Gastrocnemius medialis (tissue), 4 donors: ENCODE data around the gene DPP7. TPM values are rescaled to one million over a fixed set of nuclear protein-coding genes. Genes with fewer than 3 reads are reported as not detected.

Experiments used
- ATAC-seq, 2 donors: fragments of 150-250 bp; one replicate each; pipeline ENCODE4 v1.9.1; 2016
- DNase-seq, 2 donors: peaks; one replicate each; pipeline ENCODE4 v3.0.0-alpha.2; 2019
- H3K27ac ChIP-seq, 4 donors: fragments of 200-600 bp; sonication (generic); 1 replicate in 1 of 4; 2 replicates in 3 of 4; pipeline ENCODE4 v1.5.1; 2016 to 2018; ENCODE audit warnings: mild to moderate bottlenecking in 2 of 4, moderate library complexity in 1 of 4
- H3K27me3 ChIP-seq, 3 donors: fragments of 200-600 bp; sonication (generic) in 2 of 3; 1 replicate in 1 of 3; 2 replicates in 2 of 3; pipeline versions ENCODE4 v1.5.1 to v1.6.0; 2016 to 2019; ENCODE audit warnings: mild to moderate bottlenecking in 1 of 3, moderate library complexity in 1 of 3
- H3K36me3 ChIP-seq, 2 donors: fragments of 200-600 bp; sonication (generic) in 1 of 2; one replicate each; pipeline ENCODE4 v1.5.1; 2017 to 2018
- H3K4me1 ChIP-seq, 2 donors: fragments of 200-600 bp; sonication (generic) in 1 of 2; one replicate each; pipeline ENCODE4 v1.5.1; 2016 to 2017; ENCODE audit warnings: mild to moderate bottlenecking in 2 of 2
- H3K4me3 ChIP-seq, 4 donors: fragments of 200-600 bp; sonication (generic) in 3 of 4; 1 replicate in 1 of 4; 2 replicates in 3 of 4; pipeline ENCODE4 v1.5.1; 2016 to 2019; ENCODE audit warnings: mild to moderate bottlenecking in 2 of 4
- H3K9me3 ChIP-seq, 3 donors: fragments of 200-600 bp; sonication (generic) in 2 of 3; 1 replicate in 1 of 3; 2 replicates in 2 of 3; pipeline ENCODE4 v1.5.1; 2016 to 2019
- CTCF ChIP-seq, 5 experiments: fragments of 450-650 bp in 3 of 5; fragments of 200-600 bp in 2 of 5; sonication (generic) in 2 of 5; IDR thresholded peaks in 4 of 5; conservative IDR thresholded peaks in 1 of 5; 1 replicate in 4 of 5; 2 replicates in 1 of 5; pipeline ENCODE4 v1.5.1; 2016 to 2019; ENCODE audit warnings: antibody characterized with exemption in 5 of 5, mild to moderate bottlenecking in 3 of 5, moderate library complexity in 3 of 5
- POLR2A ChIP-seq, 2 donors: fragments of 450-650 bp; IDR thresholded peaks; one replicate each; pipeline ENCODE4 v1.6.1; 2017; ENCODE audit warnings: antibody characterized with exemption in 2 of 2, mild to moderate bottlenecking in 2 of 2, moderate library complexity in 2 of 2
- in situ Hi-C, 4 donors: fragments of 200-750 bp; cut with MboI; loops; one replicate each; pipeline versions ENCODE4 v1.15.0 to v1.8.0; 2017; ENCODE audit warnings: low sequenced_read_pairs in 4 of 4
- intact Hi-C: fragments of 100-400 bp; cut with DNase I; formaldehyde crosslinking; loops from one replicate; pipeline ENCODE4 v1.15.1; 2023; ENCODE audit warnings: low total_unique reads
- total RNA-seq, 4 donors: library from RNA; depleted of rRNA; stranded (reverse); fragments of >200 nt; gene quantifications; one replicate each; pipeline versions ENCODE4 v1.1.0 to v1.2.3, GENCODE V29; 2016

DPP7 gene
- total RNA-seq, 4 donors from 2014 or later, result 36.9 to 63.1 (median 55.9) TPM

- no peak for ATAC-seq
- Histone ChIP-seq H3K36me3 (peaks cover 0 to 95% of the 10 kb centered on the region in 2 donors), H3K4me3 (no peak overlapping the region), H3K4me1 (no peaks in the 10 kb centered on the region), H3K9me3 (no peaks in the 10 kb centered on the region), H3K27me3 (no peaks in the 10 kb centered on the region), H3K27ac (no peak overlapping the region)
- DNase-seq, result no peak
- intact Hi-C loops, result no loop called here
- in situ Hi-C loops, result no loop called here
- no peak for TF ChIP-seq POLR2A (IDR thresholded peaks at IDR 0.05)
- TF ChIP-seq CTCF (IDR thresholded peaks at IDR 0.05 in 4 of 5, conservative IDR thresholded peaks at IDR 0.05 in 1 of 5), result no peak
These were observed 8.5 kb downstream of the DPP7 start for GRCh38 chr9:137105814-137106661.

GRCh38 chr9:137103206-137103999 lies 11.1 kb downstream of the DPP7 start:
- Histone ChIP-seq H3K36me3 (peaks cover 0 to 86% of the 10 kb centered on the region in 2 donors), H3K27ac (no peak overlapping the region), H3K9me3 (no peaks in the 10 kb centered on the region), H3K4me1 (no peaks in the 10 kb centered on the region), H3K27me3 (no peaks in the 10 kb centered on the region), H3K4me3 (no peak overlapping the region)
- intact Hi-C loops (no loop called here), in situ Hi-C loops (no loop called here)
- ATAC-seq (no peak), DNase-seq (no peak)
- TF ChIP-seq CTCF (IDR thresholded peaks at IDR 0.05 in 4 of 5, conservative IDR thresholded peaks at IDR 0.05 in 1 of 5) (no peak), POLR2A (IDR thresholded peaks at IDR 0.05) (no peak)

- H3K9me3 ChIP-seq, result no peaks in the 10 kb centered on the region
- no peaks in the 10 kb centered on the region for H3K27me3 ChIP-seq
- no peaks in the 10 kb centered on the region for H3K4me1 ChIP-seq
- TF ChIP-seq POLR2A (IDR thresholded peaks at IDR 0.05) (no peak), CTCF (IDR thresholded peaks at IDR 0.05 in 4 of 5, conservative IDR thresholded peaks at IDR 0.05 in 1 of 5) (no peak)
- ATAC-seq (no peak), DNase-seq (no peak)
- peaks cover 0 to 76% of the 10 kb centered on the region in 2 donors for H3K36me3 ChIP-seq
- intact Hi-C loops, result no loop called here
- H3K4me3 ChIP-seq, result no peak overlapping the region
- in situ Hi-C loops, result no loop called here
- no peak overlapping the region for H3K27ac ChIP-seq
These were observed 15.3 kb downstream of the DPP7 start for GRCh38 chr9:137099231-137099630.

- intact Hi-C loops (no loop called here), in situ Hi-C loops (no loop called here)
- Histone ChIP-seq H3K27ac (no peak overlapping the region), H3K4me3 (no peak overlapping the region), H3K9me3 (no peaks in the 10 kb centered on the region), H3K36me3 (peaks cover 0 to 76% of the 10 kb centered on the region in 2 donors), H3K27me3 (no peaks in the 10 kb centered on the region), H3K4me1 (no peaks in the 10 kb centered on the region)
- ATAC-seq, result no peak
- TF ChIP-seq POLR2A (IDR thresholded peaks at IDR 0.05) (no peak), CTCF (IDR thresholded peaks at IDR 0.05 in 4 of 5, conservative IDR thresholded peaks at IDR 0.05 in 1 of 5) (no peak)
- DNase-seq, result no peak
These were observed 16.6 kb downstream of the DPP7 start for GRCh38 chr9:137097761-137098462.
